ENCODE results near the gene SNCA.

DNA sequence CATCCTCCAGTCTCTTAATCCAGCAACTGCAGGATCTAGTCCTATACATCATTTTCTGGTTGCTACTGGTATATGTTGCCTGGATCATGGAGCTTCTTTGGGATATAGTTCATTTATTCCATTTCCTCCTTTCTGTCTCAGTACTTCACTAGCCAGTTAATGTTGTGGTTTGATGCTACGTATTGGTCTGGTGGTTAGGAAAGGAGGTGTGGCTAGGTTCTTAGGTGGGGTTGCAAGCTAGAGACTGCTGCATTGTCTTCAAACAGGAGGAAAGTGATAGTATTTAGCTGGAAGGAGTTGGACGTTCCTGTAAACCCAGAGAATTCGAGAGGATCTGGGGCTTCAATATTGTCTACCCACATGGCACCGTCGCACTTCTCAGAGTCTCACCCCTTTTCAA, 129.5 kb downstream of the SNCA start:
- TF ChIP-seq, protein P1, sequence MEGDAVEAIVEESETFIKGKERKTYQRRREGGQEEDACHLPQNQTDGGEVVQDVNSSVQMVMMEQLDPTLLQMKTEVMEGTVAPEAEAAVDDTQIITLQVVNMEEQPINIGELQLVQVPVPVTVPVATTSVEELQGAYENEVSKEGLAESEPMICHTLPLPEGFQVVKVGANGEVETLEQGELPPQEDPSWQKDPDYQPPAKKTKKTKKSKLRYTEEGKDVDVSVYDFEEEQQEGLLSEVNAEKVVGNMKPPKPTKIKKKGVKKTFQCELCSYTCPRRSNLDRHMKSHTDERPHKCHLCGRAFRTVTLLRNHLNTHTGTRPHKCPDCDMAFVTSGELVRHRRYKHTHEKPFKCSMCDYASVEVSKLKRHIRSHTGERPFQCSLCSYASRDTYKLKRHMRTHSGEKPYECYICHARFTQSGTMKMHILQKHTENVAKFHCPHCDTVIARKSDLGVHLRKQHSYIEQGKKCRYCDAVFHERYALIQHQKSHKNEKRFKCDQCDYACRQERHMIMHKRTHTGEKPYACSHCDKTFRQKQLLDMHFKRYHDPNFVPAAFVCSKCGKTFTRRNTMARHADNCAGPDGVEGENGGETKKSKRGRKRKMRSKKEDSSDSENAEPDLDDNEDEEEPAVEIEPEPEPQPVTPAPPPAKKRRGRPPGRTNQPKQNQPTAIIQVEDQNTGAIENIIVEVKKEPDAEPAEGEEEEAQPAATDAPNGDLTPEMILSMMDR (IDR thresholded peaks at IDR 0.05; ENCODE audit: low read depth, low read length), result no peak
- no peak for TF ChIP-seq POLR2A (IDR thresholded peaks at IDR 0.05; ENCODE audit: extremely low read depth, insufficient read length)

Data from NB4 (cell line).